H4 (cell line): ENCODE data around the gene NBPF11. TPM values are rescaled to one million over a fixed set of nuclear protein-coding genes. Genes with fewer than 3 reads are reported as not detected.
"Not testable (repeated sequence)": the region's sequence is repeated elsewhere in the genome, so short reads cannot be mapped to it uniquely, and the experiment has no call there.

Source experiments
- DNase-seq: peaks from one replicate; pipeline ENCODE4 v3.0.0-alpha.2; 2015; ENCODE audit warnings: low spot score
- total RNA-seq: library from RNA; depleted of rRNA; stranded (reverse); fragments of >200 nt; shearing (Covaris generic); gene quantifications from 2 replicates; pipeline ENCODE4 v1.2.3, GENCODE V29; 2014

The NBPF11 gene
- total RNA-seq, 1 experiment from 2014 or later: 1.7 TPM

DNA sequence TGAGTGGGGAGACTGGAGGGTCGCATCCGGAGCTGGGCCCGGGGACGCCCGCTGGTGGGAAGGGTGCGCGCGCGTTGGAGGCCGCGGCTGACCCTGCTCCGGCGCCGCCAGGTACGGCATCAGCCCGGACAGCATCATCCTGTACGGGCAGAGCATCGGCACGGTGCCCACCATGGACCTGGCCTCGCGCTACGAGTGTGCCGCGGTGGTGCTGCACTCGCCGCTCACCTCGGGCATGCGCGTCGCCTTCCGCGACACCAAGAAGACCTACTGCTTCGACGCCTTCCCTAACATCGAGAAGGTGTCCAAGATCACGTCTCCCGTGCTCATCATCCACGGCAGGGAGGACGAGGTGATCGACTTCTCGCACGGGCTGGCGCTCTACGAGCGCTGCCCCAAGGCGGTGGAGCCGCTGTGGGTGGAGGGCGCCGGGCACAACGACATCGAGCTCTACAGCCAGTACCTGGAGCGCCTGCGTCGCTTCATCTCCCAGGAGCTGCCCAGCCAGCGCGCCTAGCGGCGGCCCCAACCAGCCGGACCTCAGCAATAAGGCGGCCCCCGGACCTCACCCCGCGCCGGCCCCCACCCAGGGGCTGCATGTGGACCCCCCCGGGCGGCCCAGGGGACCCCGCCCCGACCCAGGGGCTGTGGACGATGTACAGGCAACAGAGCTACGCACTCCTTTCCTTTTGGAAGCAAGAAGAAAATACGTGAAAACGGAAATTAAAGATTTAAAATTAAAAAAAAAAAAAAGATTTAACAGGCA is 2.8 kb downstream of the NBPF11 start:
- DNase-seq: not testable (repeated sequence)

- DNase-seq: not testable (repeated sequence)
These were observed 4.8 kb downstream of the NBPF11 start for GRCh38 chr1:148147052-148147838.

- not testable (repeated sequence) for DNase-seq
These were observed 5.7 kb downstream of the NBPF11 start for GRCh38 chr1:148146191-148146997.

- DNase-seq: not testable (repeated sequence)
These were observed 8.9 kb downstream of the NBPF11 start for GRCh38 chr1:148143223-148143622.

GRCh38 chr1:148141936-148142335 is 10.1 kb downstream of the NBPF11 start:
- DNase-seq: not testable (repeated sequence)

- not testable (repeated sequence) for DNase-seq
These were observed 13.5 kb downstream of the NBPF11 start for GRCh38 chr1:148138606-148139005.

DNA sequence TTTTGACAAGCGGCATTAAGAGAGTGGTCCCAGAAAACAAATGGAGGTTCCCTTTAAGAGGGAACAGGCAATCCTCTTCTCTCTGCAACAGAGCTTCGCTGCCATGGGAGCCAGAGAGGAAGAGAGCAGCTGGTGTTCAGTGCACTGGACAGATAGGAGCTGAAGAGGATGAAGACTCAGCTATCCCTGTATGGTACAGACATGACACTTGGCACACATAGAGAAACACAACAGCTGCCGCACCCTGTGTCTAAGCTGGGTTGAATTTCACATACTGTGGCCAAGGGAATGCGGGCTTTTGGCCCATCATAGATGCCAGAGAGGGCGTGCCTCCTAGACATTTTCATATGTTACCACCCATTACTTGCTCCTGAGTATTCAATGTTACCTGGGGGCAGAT is 29.7 kb downstream of the NBPF11 start:
- DNase-seq: not testable (repeated sequence)

GRCh38 chr1:148120395-148120794 is 31.7 kb downstream of the NBPF11 start:
- DNase-seq: not testable (repeated sequence)

- DNase-seq: not testable (repeated sequence)
These were observed 56.3 kb downstream of the NBPF11 start for GRCh38 chr1:148095732-148096131.

- not testable (repeated sequence) for DNase-seq
These were observed 65.9 kb downstream of the NBPF11 start for GRCh38 chr1:148086196-148086595.

GRCh38 chr1:148081205-148081604 is 70.9 kb downstream of the NBPF11 start:
- DNase-seq: not testable (repeated sequence)

- DNase-seq: not testable (repeated sequence)
These were observed 73.2 kb downstream of the NBPF11 start for GRCh38 chr1:148078632-148079519.

GRCh38 chr1:148078090-148078489 is 74.0 kb downstream of the NBPF11 start:
- DNase-seq: not testable (repeated sequence)

DNA sequence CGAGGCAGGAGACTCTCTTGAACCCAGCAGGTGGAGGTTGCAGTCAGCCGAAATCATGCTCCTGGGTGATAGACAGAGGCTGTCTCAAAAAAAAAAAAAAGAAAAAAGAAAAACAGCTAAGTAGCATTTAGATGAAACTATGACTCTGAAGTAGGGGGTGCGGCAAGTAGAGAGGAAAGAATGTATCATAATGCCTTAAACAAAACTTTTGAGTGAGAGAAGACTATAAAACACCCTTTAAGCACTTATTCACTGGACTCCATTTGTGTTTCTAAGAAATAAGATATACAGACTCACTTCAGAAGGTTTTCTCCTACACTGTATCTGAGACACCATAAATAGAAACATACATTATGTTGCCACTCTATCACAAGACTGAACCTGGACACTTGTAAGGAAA is 74.6 kb downstream of the NBPF11 start:
- not testable (repeated sequence) for DNase-seq

GRCh38 chr1:148073392-148073791 is 78.7 kb downstream of the NBPF11 start:
- DNase-seq: not testable (repeated sequence)

DNA sequence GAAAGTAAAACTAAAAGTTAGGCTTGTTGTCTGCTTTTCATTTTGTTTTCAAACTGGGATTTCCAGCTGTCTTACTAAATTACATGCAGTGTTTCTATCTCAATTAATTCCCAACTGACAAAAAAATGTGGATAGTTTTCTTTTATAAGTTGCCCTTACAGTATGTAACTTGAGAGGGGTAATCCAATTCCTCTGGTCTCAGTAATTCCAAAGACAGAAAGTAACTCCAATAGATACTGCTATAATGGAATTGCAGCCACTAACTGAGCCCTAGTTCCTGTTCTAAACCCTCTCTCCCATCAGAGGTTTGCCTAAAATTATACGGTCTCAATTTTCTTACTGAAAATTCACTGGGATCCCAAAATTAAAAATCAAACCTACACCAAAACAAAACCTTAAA is 83.5 kb downstream of the NBPF11 start:
- DNase-seq: not testable (repeated sequence)

GRCh38 chr1:148068201-148068600 is 83.9 kb downstream of the NBPF11 start:
- not testable (repeated sequence) for DNase-seq

GRCh38 chr1:148060294-148060701 is 91.8 kb downstream of the NBPF11 start:
- DNase-seq: not testable (repeated sequence)

DNA sequence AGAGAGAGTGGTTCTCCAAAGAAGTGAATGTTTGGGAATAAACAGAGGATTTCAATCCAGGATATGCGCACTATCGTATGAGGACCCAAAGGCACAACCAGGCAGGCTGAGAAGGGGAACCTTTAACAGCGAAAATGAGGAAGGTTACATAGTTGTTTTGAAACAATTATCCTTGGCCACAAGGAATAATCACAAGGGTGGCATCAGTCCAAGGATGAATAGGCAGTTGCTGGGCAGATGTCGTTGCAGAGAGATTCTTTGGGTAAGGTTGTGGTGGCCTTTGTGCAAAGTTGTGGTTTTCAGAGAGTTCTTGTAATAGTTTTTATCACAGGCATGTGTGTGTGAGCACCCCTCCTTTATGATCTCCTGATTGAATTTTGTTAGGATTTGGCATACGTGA is 94.7 kb downstream of the NBPF11 start:
- peak; percentile 76 for DNase-seq
